OCI-LY7 (cell line): ENCODE results near the gene GOLGA6L10. TPM values are rescaled to one million over a fixed set of nuclear protein-coding genes. Genes with fewer than 3 reads are reported as not detected.

Source experiments
- BruUV-seq: library from RNA; stranded (reverse); fragments of 400-500 nt; replicated peaks from 2 replicates; lab custom pipeline; 2021; lab: Mats Ljungman, UMichigan
- CTCF ChIA-PET: fragments of 300-600 bp; sonication (Branson Sonifier 250); formaldehyde crosslinking; loops from one replicate; lab custom pipeline; 2022; ENCODE audit warnings: antibody characterized with exemption; ENCODE audit not compliant: unreplicated experiment; lab: Charles Lee
- POLR2A ChIA-PET: fragments of 300-600 bp; sonication (Branson Sonifier 250); formaldehyde crosslinking; loops from one replicate; lab custom pipeline; 2022; ENCODE audit warnings: antibody characterized with exemption; lab: Charles Lee
- DNase-seq: peaks from one replicate; pipeline ENCODE4 v3.0.0-alpha.2; 2015; ENCODE audit warnings: low spot score
- H2AFZ ChIP-seq: fragments of 200-600 bp; sonication (generic), shearing (Covaris generic); 2 replicates; pipeline ENCODE4 v1.6.1; 2014; ENCODE audit warnings: mild to moderate bottlenecking, antibody characterized with exemption, low read length, moderate library complexity
- H3K27ac ChIP-seq: fragments of 200-600 bp; sonication (generic); 2 replicates; pipeline ENCODE4 v1.5.1; 2014; ENCODE audit warnings: mixed run types, low read depth, mild to moderate bottlenecking, moderate library complexity, low read length, inconsistent platforms; ENCODE audit not compliant: poor library complexity, severe bottlenecking
- H3K36me3 ChIP-seq: fragments of 200-600 bp; sonication (generic); 2 replicates; pipeline ENCODE4 v1.6.1; 2014; ENCODE audit warnings: mild to moderate bottlenecking, antibody characterized with exemption, low read length, moderate library complexity, mixed read lengths; ENCODE audit not compliant: insufficient read depth
- H3K4me1 ChIP-seq: fragments of 200-600 bp; sonication (generic); 2 replicates; pipeline ENCODE4 v1.5.1; 2014; ENCODE audit warnings: mild to moderate bottlenecking, low read length; ENCODE audit not compliant: insufficient read depth, poor library complexity, severe bottlenecking
- H3K4me2 ChIP-seq: fragments of 200-600 bp; sonication (generic); 2 replicates; pipeline ENCODE4 v1.6.1; 2014; ENCODE audit warnings: mild to moderate bottlenecking, low read length
- H3K4me3 ChIP-seq: fragments of 200-600 bp; sonication (generic); 2 replicates; pipeline ENCODE4 v1.5.1; 2014; ENCODE audit warnings: mild to moderate bottlenecking, low read depth, low read length; ENCODE audit not compliant: poor library complexity, severe bottlenecking
- H3K79me2 ChIP-seq: fragments of 200-600 bp; sonication (generic); 2 replicates; pipeline ENCODE4 v1.6.1; 2016; ENCODE audit warnings: low read depth, mild to moderate bottlenecking, low read length, moderate library complexity, mixed read lengths; ENCODE audit not compliant: insufficient read depth
- H3K9me2 ChIP-seq: fragments of 200-600 bp; sonication (generic); 2 replicates; pipeline ENCODE4 v1.6.1; 2016; ENCODE audit warnings: mild to moderate bottlenecking, low read length, mixed read lengths; ENCODE audit not compliant: insufficient read depth
- H3K9me3 ChIP-seq: fragments of 200-600 bp; sonication (generic); 2 replicates; pipeline ENCODE4 v1.6.1; 2014; ENCODE audit warnings: mild to moderate bottlenecking, mixed run types, low read length, mixed read lengths
- H4K20me1 ChIP-seq: fragments of 200-600 bp; sonication (generic); 2 replicates; pipeline ENCODE4 v1.6.1; 2014; ENCODE audit warnings: mild to moderate bottlenecking, antibody characterized with exemption, low read length, moderate library complexity, mixed read lengths; ENCODE audit not compliant: insufficient read depth
- CTCF ChIP-seq: fragments of 200-600 bp; sonication (generic); conservative IDR thresholded peaks from 2 replicates; pipeline ENCODE4 v1.5.1; 2014; ENCODE audit warnings: mild to moderate bottlenecking, antibody characterized with exemption, low read length, moderate library complexity, mixed read lengths
- EZH2phosphoT487 ChIP-seq: fragments of 200-600 bp; sonication (generic); IDR thresholded peaks from 2 replicates; pipeline ENCODE4 v1.6.1; 2018; ENCODE audit warnings: low read depth, borderline replicate concordance, mild to moderate bottlenecking, mixed run types, antibody characterized with exemption, low read length, moderate library complexity, mixed read lengths
- intact Hi-C: fragments of 100-400 bp; cut with micrococcal nuclease; formaldehyde crosslinking; loops from one replicate; pipeline ENCODE4 v1.10.0; 2022; ENCODE audit not compliant: unreplicated experiment
- total RNA-seq, 2 experiments: library from RNA; depleted of rRNA in 1 of 2; stranded (reverse); fragments of >200 nt in 1 of 2; shearing (Covaris generic) in 1 of 2; gene quantifications; 2 replicates each; pipeline ENCODE4 v1.2.3, GENCODE V29; 2014 to 2022

Gene GOLGA6L10
- total RNA-seq, 2 experiments from 2014 or later, result 0.49 TPM; not detected in 1

- Histone ChIP-seq H3K4me3 (no peak overlapping the region), H3K4me2 (no peak overlapping the region), H2AFZ (no peak overlapping the region), H3K4me1 (no peaks in the 10 kb centered on the region), H3K9me3 (no peaks in the 10 kb centered on the region), H3K9me2 (no peaks in the 10 kb centered on the region), H3K27ac (no peak overlapping the region), H4K20me1 (no peaks in the 10 kb centered on the region), H3K36me3 (no peaks in the 10 kb centered on the region), H3K79me2 (no peaks in the 10 kb centered on the region)
- BruUV-seq, result no TSS peak
- CTCF ChIA-PET, result no interaction called here
- DNase-seq, result no peak
- intact Hi-C loops, result no loop called here
- TF ChIP-seq CTCF, result no peak
- TF ChIP-seq EZH2phosphoT487, result no peak
- POLR2A ChIA-PET, result interaction anchor here (1.8 kb wide), 1 partner anchor 30 kb away, joined by 3 read pairs; no protein-coding TSS in a partner anchor
These were observed 39.5 kb downstream of the GOLGA6L10 start for GRCh38 chr15:82309802-82310201.

GRCh38 chr15:82307714-82308081, 41.6 kb downstream of the GOLGA6L10 start:
- H3K79me2 ChIP-seq, result no peaks in the 10 kb centered on the region
- intact Hi-C loops, result no loop called here
- H3K4me3 ChIP-seq, result no peak overlapping the region
- no peaks in the 10 kb centered on the region for H3K4me1 ChIP-seq
- no peak overlapping the region for H3K4me2 ChIP-seq
- DNase-seq, result no peak
- POLR2A ChIA-PET, result interaction anchor here (0.6 kb wide), 2 partner anchors 111 to 235 kb away, joined by 3 to 5 read pairs; no protein-coding TSS in a partner anchor
- H3K9me3 ChIP-seq, result no peaks in the 10 kb centered on the region
- BruUV-seq, result no TSS peak
- no peaks in the 10 kb centered on the region for H3K36me3 ChIP-seq
- H3K9me2 ChIP-seq, result no peaks in the 10 kb centered on the region
- no peak overlapping the region for H2AFZ ChIP-seq
- TF ChIP-seq CTCF (no peak), EZH2phosphoT487 (no peak)
- CTCF ChIA-PET, result no interaction called here
- no peak overlapping the region for H3K27ac ChIP-seq
- no peaks in the 10 kb centered on the region for H4K20me1 ChIP-seq

GRCh38 chr15:82306791-82307713, 42.2 kb downstream of the GOLGA6L10 start:
- no peak for DNase-seq
- H3K36me3 ChIP-seq, result no peaks in the 10 kb centered on the region
- no peak overlapping the region for H3K27ac ChIP-seq
- no peaks in the 10 kb centered on the region for H3K9me2 ChIP-seq
- no peak overlapping the region for H3K4me3 ChIP-seq
- H2AFZ ChIP-seq, result no peak overlapping the region
- no peaks in the 10 kb centered on the region for H3K9me3 ChIP-seq
- intact Hi-C loops, result no loop called here
- no peaks in the 10 kb centered on the region for H4K20me1 ChIP-seq
- no peaks in the 10 kb centered on the region for H3K79me2 ChIP-seq
- CTCF ChIA-PET, result no interaction called here
- no peaks in the 10 kb centered on the region for H3K4me1 ChIP-seq
- no peak overlapping the region for H3K4me2 ChIP-seq
- BruUV-seq, result no TSS peak
- TF ChIP-seq CTCF (no peak), EZH2phosphoT487 (no peak)
- POLR2A ChIA-PET, result interaction anchor here (0.6 kb wide), 2 partner anchors 110 to 236 kb away, joined by 3 to 5 read pairs; no protein-coding TSS in a partner anchor
